ENCODE measurements around the gene SOX21. TPM values are rescaled to one million over a fixed set of nuclear protein-coding genes. Genes with fewer than 3 reads are reported as not detected.

Gene SOX21
- total RNA-seq, 3 donors from 2014 or later (not counting 1 experiment from before 2014, with no cell fraction given) = not detected

GRCh38 chr13:94703271-94703670 lies 9.1 kb downstream of the SOX21 start:
- no peaks in the 10 kb centered on the region for H3K9me3 Mint-ChIP-seq
- H3K36me3 ChIP-seq (ENCODE audit: control insufficient read depth, insufficient read depth, low read length) = no peaks in the 10 kb centered on the region
- peaks cover 6 to 7% of the 10 kb centered on the region in 2 donors for H3K4me1 Mint-ChIP-seq
- H3K36me3 Mint-ChIP-seq = peaks cover 9% of the 10 kb centered on the region
- no peak overlapping the region for H3K27ac Mint-ChIP-seq
- H3K27ac ChIP-seq (ENCODE audit: low read length) = no peak overlapping the region
- WGBS (ENCODE audit: insufficient coverage) = 14% methylated on average over 17 of the region's 17 CpGs
- H3K27me3 Mint-ChIP-seq (ENCODE audit: low read depth in 2 of 2) = peaks cover 75 to 88% of the 10 kb centered on the region in 2 donors
- no peak overlapping the region for H3K4me3 ChIP-seq (ENCODE audit: low read length)
- TF ChIP-seq CTCF (IDR thresholded peaks at IDR 0.05) = no peak
- H3K9me3 ChIP-seq (ENCODE audit: control insufficient read depth, insufficient read depth, low read length) = no peaks in the 10 kb centered on the region
- intact Hi-C loops (cut with micrococcal nuclease) = no loop called here
- H3K27me3 ChIP-seq (ENCODE audit: control insufficient read depth, insufficient read depth, low read length) = peaks cover 57% of the 10 kb centered on the region
- ATAC-seq (no peak), DNase-seq (no peak)
- no peak overlapping the region for H3K4me3 Mint-ChIP-seq
- peaks cover 3% of the 10 kb centered on the region for H3K4me1 ChIP-seq (ENCODE audit: control insufficient read depth, insufficient read depth, low read length)

GRCh38 chr13:94702181-94703041 lies 9.9 kb downstream of the SOX21 start:
- no peak overlapping the region for H3K4me3 Mint-ChIP-seq
- peaks cover 51% of the 10 kb centered on the region for H3K27me3 ChIP-seq (ENCODE audit: control insufficient read depth, insufficient read depth, low read length)

GRCh38 chr13:94701313-94702180 lies 10.8 kb downstream of the SOX21 start:
- peaks cover 9% of the 10 kb centered on the region for H3K36me3 Mint-ChIP-seq
- TF ChIP-seq CTCF (IDR thresholded peaks at IDR 0.05) = no peak
- H3K36me3 ChIP-seq (ENCODE audit: control insufficient read depth, insufficient read depth, low read length) = no peaks in the 10 kb centered on the region
- DNase-seq (no peak), ATAC-seq (no peak)
- no peaks in the 10 kb centered on the region for H3K9me3 ChIP-seq (ENCODE audit: control insufficient read depth, insufficient read depth, low read length)
- H3K4me1 ChIP-seq (ENCODE audit: control insufficient read depth, insufficient read depth, low read length) = no peaks in the 10 kb centered on the region
- no peak overlapping the region for H3K4me3 Mint-ChIP-seq
- H3K27me3 Mint-ChIP-seq (ENCODE audit: low read depth in 2 of 2) = peaks cover 69 to 86% of the 10 kb centered on the region in 2 donors
- H3K4me1 Mint-ChIP-seq = no peaks in the 10 kb centered on the region
- H3K27me3 ChIP-seq (ENCODE audit: control insufficient read depth, insufficient read depth, low read length) = peaks cover 47% of the 10 kb centered on the region
- no peak overlapping the region for H3K4me3 ChIP-seq (ENCODE audit: low read length)
- intact Hi-C loops (cut with micrococcal nuclease) = no loop called here
- no peak overlapping the region for H3K27ac Mint-ChIP-seq
- peaks cover 0 to under 1% of the 10 kb centered on the region in 2 donors for H3K9me3 Mint-ChIP-seq
- 35% methylated on average over 42 of the region's 42 CpGs for WGBS (ENCODE audit: insufficient coverage)
- H3K27ac ChIP-seq (ENCODE audit: low read length) = no peak overlapping the region

More at GRCh38 chr13:94702181-94703041, 9.9 kb downstream of the SOX21 start:
- H3K4me3 ChIP-seq (ENCODE audit: low read length) = no peak overlapping the region
- H3K27ac ChIP-seq (ENCODE audit: low read length) = no peak overlapping the region
- Mint-ChIP-seq H3K9me3 (no peaks in the 10 kb centered on the region), H3K27ac (no peak overlapping the region), H3K4me1 (peaks cover 0 to under 1% of the 10 kb centered on the region in 2 donors), H3K27me3 (ENCODE audit: low read depth in 2 of 2) (peaks cover 70 to 87% of the 10 kb centered on the region in 2 donors), H3K36me3 (peaks cover 9% of the 10 kb centered on the region)
- no peaks in the 10 kb centered on the region for H3K9me3 ChIP-seq (ENCODE audit: control insufficient read depth, insufficient read depth, low read length)
- TF ChIP-seq CTCF (IDR thresholded peaks at IDR 0.05) = no peak
- no peaks in the 10 kb centered on the region for H3K4me1 ChIP-seq (ENCODE audit: control insufficient read depth, insufficient read depth, low read length)
- 12% methylated on average over 60 of the region's 60 CpGs for WGBS (ENCODE audit: insufficient coverage)
- ATAC-seq (no peak), DNase-seq (no peak)
- intact Hi-C loops (cut with micrococcal nuclease) = no loop called here
- H3K36me3 ChIP-seq (ENCODE audit: control insufficient read depth, insufficient read depth, low read length) = no peaks in the 10 kb centered on the region
